Measurements from ENCODE around the gene TMEM52. TPM values are rescaled to one million over a fixed set of nuclear protein-coding genes. Genes with fewer than 3 reads are reported as not detected.

TMEM52 gene
- total RNA-seq, 1 experiment from 2014 or later = 1.2 TPM

DNA sequence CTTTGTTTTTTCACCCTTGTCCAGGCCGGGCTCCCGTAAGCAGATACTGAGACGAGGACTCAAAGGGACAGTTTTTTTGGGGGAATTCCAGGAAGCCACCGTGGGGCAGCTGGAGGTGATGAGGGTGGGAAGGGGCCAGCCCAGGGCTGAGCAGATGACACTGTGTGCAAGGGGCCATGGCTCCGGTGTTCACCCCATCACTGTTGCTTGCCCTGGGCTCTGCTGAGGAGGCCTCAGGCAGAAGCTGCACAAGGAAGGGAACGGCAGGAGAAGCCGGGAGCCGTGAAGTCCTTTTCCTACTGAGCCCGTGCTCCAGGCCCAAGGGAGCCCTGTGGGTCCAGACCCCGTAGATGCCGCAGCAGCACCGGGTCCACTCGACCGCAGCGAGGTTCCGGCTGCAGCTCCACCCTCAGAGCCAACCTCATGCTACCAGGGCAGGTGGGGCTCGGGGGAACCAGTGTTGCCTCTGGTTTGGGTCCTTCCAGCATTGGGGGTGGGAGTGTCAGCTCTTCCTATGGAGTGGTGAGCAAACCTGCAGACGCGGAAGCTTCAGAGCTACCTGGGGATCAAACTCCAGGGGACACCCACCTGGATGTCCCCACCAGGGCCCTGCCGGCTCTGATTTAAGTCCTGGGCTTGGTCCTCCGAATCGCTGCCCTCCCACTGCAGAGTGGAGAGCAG lies 8.3 kb downstream of the TMEM52 start:
- no peaks in the 10 kb centered on the region for H3K9me3 Mint-ChIP-seq (ENCODE audit: unreplicated experiment)
- peaks cover 13% of the 10 kb centered on the region for H3K4me1 Mint-ChIP-seq (ENCODE audit: insufficient read depth, unreplicated experiment)
- CTCF ChIA-PET = interaction anchor here (1.6 kb wide), 1 partner anchor 131 kb away, joined by 4 read pairs; no protein-coding TSS in a partner anchor

DNA sequence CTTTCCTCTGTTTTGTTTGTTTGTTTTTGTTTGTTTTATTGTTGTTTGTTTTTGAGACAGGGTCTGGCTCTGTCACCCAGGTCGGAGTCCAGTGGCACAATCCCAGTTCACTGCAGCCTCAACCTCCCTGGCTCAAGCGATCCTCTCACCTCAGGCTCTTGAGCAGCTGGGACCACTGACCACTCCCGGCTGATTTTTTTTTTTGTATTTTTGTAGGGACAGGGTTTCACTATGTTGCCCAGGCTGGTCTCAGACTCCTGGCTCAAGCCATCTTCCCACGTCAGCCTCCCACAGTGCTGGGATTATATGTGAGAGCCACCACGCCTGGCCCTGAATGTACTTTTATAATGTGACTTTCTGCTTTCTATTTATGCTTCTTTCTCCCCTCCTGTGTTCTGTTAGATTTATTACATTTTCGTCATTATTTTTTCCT lies 9.0 kb downstream of the TMEM52 start:
- Mint-ChIP-seq H3K27ac (ENCODE audit: low read depth, unreplicated experiment) (peak overlapping the region; percentile 35), H3K9me3 (ENCODE audit: unreplicated experiment) (no peaks in the 10 kb centered on the region), H3K4me1 (ENCODE audit: insufficient read depth, unreplicated experiment) (peaks cover 13% of the 10 kb centered on the region), H3K27me3 (ENCODE audit: insufficient read depth, unreplicated experiment) (no peaks in the 10 kb centered on the region), H3K4me3 (ENCODE audit: unreplicated experiment) (peak overlapping the region; percentile 69), H3K36me3 (ENCODE audit: insufficient read depth, unreplicated experiment) (peaks cover 5% of the 10 kb centered on the region)
- no peak for DNase-seq (ENCODE audit: unreplicated experiment)
- BruUV-seq (replicated peaks) = no TSS peak
- TF ChIP-seq, protein P1, sequence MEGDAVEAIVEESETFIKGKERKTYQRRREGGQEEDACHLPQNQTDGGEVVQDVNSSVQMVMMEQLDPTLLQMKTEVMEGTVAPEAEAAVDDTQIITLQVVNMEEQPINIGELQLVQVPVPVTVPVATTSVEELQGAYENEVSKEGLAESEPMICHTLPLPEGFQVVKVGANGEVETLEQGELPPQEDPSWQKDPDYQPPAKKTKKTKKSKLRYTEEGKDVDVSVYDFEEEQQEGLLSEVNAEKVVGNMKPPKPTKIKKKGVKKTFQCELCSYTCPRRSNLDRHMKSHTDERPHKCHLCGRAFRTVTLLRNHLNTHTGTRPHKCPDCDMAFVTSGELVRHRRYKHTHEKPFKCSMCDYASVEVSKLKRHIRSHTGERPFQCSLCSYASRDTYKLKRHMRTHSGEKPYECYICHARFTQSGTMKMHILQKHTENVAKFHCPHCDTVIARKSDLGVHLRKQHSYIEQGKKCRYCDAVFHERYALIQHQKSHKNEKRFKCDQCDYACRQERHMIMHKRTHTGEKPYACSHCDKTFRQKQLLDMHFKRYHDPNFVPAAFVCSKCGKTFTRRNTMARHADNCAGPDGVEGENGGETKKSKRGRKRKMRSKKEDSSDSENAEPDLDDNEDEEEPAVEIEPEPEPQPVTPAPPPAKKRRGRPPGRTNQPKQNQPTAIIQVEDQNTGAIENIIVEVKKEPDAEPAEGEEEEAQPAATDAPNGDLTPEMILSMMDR (IDR thresholded peaks at IDR 0.05; ENCODE audit: unreplicated experiment) = no peak
- intact Hi-C loops (cut with micrococcal nuclease) = no loop called here
- CTCF ChIA-PET = interaction anchor here (0.6 to 2.7 kb wide), 6 partner anchors 8 to 130 kb away, joined by 3 to 13 read pairs (median 4); no protein-coding TSS in a partner anchor
- POLR2A ChIA-PET = interaction anchor here (0.6 to 5.2 kb wide), 12 partner anchors 13 to 324 kb away, joined by 3 to 42 read pairs (median 4); partner anchors contain the start of genes MIB2 and NADK

More for the DNA sequence above, 8.3 kb downstream of the TMEM52 start:
- TF ChIP-seq, protein P1 (IDR thresholded peaks at IDR 0.05; ENCODE audit: unreplicated experiment) = no peak
- BruUV-seq (replicated peaks) = no TSS peak
- Mint-ChIP-seq H3K4me3 (ENCODE audit: unreplicated experiment) (peak overlapping the region; percentile 69), H3K36me3 (ENCODE audit: insufficient read depth, unreplicated experiment) (peaks cover 4% of the 10 kb centered on the region), H3K27me3 (ENCODE audit: insufficient read depth, unreplicated experiment) (no peaks in the 10 kb centered on the region), H3K27ac (ENCODE audit: low read depth, unreplicated experiment) (peak overlapping the region; percentile 35)
- POLR2A ChIA-PET = no interaction called here
- intact Hi-C loops (cut with micrococcal nuclease) = no loop called here
- no peak for DNase-seq (ENCODE audit: unreplicated experiment)

DNA sequence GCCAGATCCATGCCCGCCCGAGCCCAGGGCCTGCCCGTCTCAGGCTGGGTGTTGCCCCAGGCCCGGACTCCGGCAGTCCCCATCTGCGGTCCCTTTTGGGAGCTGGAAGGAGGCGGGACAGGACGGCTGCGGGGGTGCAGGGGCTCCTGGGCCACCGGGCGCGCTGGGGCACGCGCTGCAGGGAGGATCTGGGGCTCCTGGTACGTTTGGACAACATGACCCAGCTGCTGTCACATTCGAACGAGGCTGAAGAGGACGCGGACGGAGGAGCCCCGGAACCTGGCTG lies 10.6 kb downstream of the TMEM52 start:
- Mint-ChIP-seq H3K36me3 (ENCODE audit: insufficient read depth, unreplicated experiment) (peaks cover 5% of the 10 kb centered on the region), H3K4me1 (ENCODE audit: insufficient read depth, unreplicated experiment) (peaks cover 13% of the 10 kb centered on the region)
- POLR2A ChIA-PET = interaction anchor here (0.7 to 5.2 kb wide), 9 partner anchors 12 to 326 kb away, joined by 3 to 42 read pairs (median 5); partner anchors contain the start of gene NADK

More for the DNA sequence above, 10.6 kb downstream of the TMEM52 start:
- CTCF ChIA-PET = interaction anchor here (0.5 to 4.6 kb wide), 17 partner anchors 10 to 222 kb away, joined by 3 to 35 read pairs (median 4); no protein-coding TSS in a partner anchor
- TF ChIP-seq, protein P1 (IDR thresholded peaks at IDR 0.05; ENCODE audit: unreplicated experiment) = no peak
- Mint-ChIP-seq H3K27ac (ENCODE audit: low read depth, unreplicated experiment) (peak overlapping the region; percentile 78), H3K9me3 (ENCODE audit: unreplicated experiment) (no peaks in the 10 kb centered on the region), H3K4me3 (ENCODE audit: unreplicated experiment) (peak overlapping the region; percentile 69), H3K27me3 (ENCODE audit: insufficient read depth, unreplicated experiment) (no peaks in the 10 kb centered on the region)
- no peak for DNase-seq (ENCODE audit: unreplicated experiment)
- intact Hi-C loops (cut with micrococcal nuclease) = no loop called here
- BruUV-seq (replicated peaks) = TSS peak; percentile 76

Data from MCF 10A (cell line).